Epithelial cell of esophagus (primary cell): Measurements from ENCODE around the gene RNF4.

Experiments used
- DNase-seq: peaks from one replicate; pipeline ENCODE4 v3.0.0; 2010; ENCODE audit warnings: low read depth
- H3K4me3 ChIP-seq: 2 replicates; pipeline ENCODE4 v1.5.1; 2011; ENCODE audit warnings: mild to moderate bottlenecking, low read length, control low read depth
- CTCF ChIP-seq: IDR thresholded peaks from 2 replicates; pipeline ENCODE4 v1.5.1; 2011; ENCODE audit warnings: low read depth, mild to moderate bottlenecking, low read length, control low read depth, inconsistent platforms; ENCODE audit not compliant: insufficient read depth; ENCODE audit errors: missing control alignments

The RNF4 gene

GRCh38 chr4:2432991-2433530 is 35.8 kb upstream of the RNF4 start:
- TF ChIP-seq CTCF = no peak
- no peak for DNase-seq
- no peak overlapping the region for H3K4me3 ChIP-seq

- H3K4me3 ChIP-seq = no peak overlapping the region
- TF ChIP-seq CTCF = no peak
- no peak for DNase-seq
Observed at GRCh38 chr4:2433609-2434350, 35.1 kb upstream of the RNF4 start.

GRCh38 chr4:2434420-2434819 is 34.5 kb upstream of the RNF4 start:
- no peak overlapping the region for H3K4me3 ChIP-seq
- no peak for TF ChIP-seq CTCF
- DNase-seq = no peak

GRCh38 chr4:2436301-2436700 is 32.6 kb upstream of the RNF4 start:
- H3K4me3 ChIP-seq = no peak overlapping the region
- DNase-seq = no peak
- no peak for TF ChIP-seq CTCF

GRCh38 chr4:2436761-2437474 is 32.0 kb upstream of the RNF4 start:
- no peak for DNase-seq
- H3K4me3 ChIP-seq = no peak overlapping the region
- TF ChIP-seq CTCF = no peak

GRCh38 chr4:2437475-2438215 is 31.3 kb upstream of the RNF4 start:
- TF ChIP-seq CTCF = no peak
- no peak overlapping the region for H3K4me3 ChIP-seq
- DNase-seq = no peak
